Islet precursor cell (in vitro differentiated cells): ENCODE measurements around the gene LURAP1L.

ENCODE experiments used
- DNase-seq: peaks from one replicate; pipeline ENCODE4 v3.0.0-alpha.2; 2018

LURAP1L gene

DNA sequence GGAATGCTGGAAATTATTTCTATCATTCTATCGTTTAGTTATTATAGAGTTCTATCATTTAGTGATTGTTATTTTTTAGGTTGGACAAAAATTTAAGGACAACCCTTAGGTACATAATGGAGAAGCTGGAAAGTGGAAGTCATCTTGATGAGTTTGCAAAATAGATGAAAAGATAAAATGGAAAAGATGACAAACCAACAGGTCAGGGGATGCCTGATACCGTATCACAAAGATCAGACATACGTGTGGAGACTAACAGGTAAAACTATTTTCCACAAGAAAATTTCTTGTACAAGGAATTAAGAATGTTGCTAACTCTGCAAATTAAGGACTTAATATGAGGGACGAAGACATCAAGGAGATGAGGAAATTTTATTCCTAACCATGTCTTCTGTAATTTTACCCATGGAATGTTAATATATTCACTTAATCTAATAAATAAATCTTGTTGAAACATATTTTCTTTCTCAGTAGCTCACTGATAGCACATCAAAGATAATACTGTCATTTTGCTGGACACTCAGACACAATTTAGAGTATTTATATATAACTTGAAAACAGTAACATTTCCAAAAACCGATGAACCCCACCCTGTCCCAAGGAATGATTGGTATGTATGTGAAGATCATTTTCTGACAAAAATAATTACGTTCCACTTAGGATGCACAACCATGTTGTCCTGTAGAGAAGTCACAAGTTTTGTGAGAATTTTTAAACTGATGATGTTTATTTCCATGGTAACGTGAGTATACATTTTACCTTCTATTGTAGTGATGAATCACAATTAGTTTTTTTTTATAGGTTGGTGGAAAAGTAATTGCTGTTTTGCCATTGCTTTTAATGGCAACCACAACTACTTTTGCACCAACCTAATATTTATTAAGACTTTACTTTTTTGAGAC, 2.6 kb downstream of the LURAP1L start:
- DNase-seq: no peak

GRCh38 chr9:12778389-12778788, 3.6 kb downstream of the LURAP1L start:
- no peak for DNase-seq

DNA sequence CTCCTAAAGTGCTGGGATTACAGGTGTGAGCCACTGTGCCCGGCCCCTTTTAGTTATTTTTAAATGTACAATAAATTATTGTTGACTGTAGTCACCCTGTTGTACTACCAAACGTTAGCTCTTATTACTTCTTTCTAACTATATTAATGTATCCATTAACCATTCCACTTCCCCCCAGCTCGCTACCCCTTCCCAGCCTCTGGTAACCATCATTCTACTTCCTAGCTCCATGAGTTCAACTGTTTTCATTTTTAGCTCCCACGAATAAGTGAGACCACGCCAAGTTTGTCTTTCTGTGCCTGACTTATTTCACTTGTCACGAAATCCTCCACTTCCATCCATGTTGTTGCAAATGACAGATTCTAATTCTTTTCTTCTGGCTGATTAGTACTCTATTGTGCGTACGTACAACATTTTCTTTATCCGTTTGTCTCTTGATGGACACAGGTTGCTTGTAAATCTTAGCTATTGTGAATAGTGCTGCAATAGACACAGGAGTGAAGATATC, 6.5 kb downstream of the LURAP1L start:
- DNase-seq: no peak

DNA sequence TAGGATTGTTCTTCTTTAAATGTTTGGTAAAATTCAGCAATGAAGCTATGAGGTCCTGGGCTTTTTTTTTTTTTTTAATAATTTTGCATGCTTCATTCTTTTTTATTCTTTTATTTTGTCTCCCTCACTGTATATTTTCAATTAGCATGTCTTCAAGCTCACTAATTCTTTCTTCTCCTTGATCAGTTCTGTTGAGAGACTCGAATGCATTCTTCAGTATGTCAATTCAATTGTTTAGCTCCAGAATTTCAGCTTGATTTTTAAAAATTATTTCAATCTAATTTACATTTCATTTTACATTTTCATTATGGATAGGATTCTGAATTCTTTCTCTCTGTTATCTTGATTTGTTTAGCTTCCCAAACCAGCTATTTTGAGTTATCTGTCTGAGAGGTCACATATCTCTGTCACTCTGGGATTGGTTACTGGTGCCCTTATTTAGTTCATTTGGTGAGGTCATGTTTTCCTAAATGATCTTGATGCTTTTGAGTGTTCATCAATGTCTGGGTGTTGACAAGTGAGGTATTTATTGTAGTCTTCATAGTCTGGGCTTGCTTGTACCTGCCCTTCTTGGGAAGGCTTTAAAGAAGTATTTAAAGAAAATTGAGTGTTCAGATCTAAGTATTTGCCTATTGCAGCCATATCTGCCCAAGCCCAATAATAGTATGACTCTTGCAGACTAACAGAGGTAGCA, 9.1 kb downstream of the LURAP1L start:
- no peak for DNase-seq

DNA sequence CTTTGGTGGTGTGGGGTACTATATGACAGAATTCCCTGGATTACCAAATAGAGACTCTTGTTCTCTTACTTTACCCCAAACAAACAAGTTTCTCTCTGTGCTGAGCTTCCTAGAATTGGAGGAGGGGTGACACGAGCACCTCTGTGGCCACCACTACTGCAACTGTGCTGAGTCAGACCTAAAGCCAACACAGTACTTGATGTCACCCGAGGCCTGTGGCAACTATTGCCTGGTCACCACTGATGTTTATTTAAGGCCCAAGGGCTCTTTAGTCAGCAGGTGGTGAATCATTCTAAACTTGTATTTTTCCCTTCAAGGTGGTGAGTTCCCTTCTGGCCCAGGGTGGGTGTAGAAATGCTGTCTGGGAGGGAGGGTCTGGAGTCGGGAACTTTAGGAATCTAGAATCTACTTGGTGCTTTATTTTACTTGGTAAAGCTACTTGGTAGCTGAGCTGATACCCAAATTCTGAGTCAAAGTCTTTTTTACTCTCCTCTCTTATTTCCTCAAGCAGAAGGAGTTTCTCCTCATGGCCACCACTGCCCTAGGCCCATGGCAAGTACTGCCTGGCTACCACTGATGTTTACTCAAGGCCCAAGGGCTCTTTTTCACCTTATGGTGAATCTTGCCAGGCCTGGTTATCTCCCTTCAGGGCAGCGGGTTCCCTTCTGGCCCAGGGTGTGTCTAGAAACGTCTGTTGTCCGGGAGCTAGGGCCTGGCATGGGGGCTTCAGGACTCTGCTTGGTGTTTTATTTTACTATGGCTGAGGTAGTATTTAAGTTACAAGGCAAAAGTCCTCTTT, 9.8 kb downstream of the LURAP1L start:
- DNase-seq: peak; percentile 95

GRCh38 chr9:12785260-12785770, 10.5 kb downstream of the LURAP1L start:
- DNase-seq: peak; percentile 90

GRCh38 chr9:12785941-12786340, 11.1 kb downstream of the LURAP1L start:
- no peak for DNase-seq

GRCh38 chr9:12790001-12790400, 15.2 kb downstream of the LURAP1L start:
- DNase-seq: no peak

GRCh38 chr9:12790883-12791282, 16.1 kb downstream of the LURAP1L start:
- DNase-seq: no peak

GRCh38 chr9:12794101-12794799, 19.4 kb downstream of the LURAP1L start:
- no peak for DNase-seq

DNA sequence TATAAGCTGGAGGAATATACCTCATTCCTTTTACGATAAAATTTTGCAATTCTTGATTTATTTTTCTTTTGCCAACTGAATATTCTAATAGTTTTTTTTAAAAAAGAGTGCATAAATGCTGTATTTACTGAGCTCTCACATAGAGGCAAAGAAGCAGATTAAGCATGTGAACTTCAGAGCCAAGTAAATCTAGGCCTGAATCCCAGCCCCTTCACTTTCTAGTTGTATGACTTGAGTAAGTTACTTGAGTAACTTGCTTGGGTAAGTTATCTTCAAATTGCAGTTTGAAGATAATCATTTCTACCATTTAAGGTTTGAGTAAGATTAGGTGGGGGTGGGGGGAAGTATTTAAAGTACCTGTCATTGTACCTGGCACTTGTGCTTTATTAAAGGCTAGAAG, 21.8 kb downstream of the LURAP1L start:
- DNase-seq: no peak

DNA sequence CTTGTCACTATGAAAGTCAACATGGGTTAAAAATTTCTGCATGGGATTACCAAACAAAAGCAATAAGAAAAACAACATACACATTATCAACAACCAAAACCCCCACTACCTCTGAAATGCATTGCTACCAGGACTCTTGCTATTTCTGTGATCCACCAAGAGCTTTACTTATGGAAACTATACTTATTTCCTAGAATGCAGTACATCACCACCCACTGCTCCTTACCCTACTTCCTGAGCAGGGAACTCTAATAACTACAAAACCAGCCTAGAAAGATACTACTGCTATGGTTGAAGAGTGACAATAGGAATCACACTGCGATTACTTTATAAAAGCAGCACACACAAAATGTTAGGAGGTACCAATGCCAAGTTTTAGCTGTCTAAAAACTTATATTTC, 22.2 kb downstream of the LURAP1L start:
- DNase-seq: no peak

DNA sequence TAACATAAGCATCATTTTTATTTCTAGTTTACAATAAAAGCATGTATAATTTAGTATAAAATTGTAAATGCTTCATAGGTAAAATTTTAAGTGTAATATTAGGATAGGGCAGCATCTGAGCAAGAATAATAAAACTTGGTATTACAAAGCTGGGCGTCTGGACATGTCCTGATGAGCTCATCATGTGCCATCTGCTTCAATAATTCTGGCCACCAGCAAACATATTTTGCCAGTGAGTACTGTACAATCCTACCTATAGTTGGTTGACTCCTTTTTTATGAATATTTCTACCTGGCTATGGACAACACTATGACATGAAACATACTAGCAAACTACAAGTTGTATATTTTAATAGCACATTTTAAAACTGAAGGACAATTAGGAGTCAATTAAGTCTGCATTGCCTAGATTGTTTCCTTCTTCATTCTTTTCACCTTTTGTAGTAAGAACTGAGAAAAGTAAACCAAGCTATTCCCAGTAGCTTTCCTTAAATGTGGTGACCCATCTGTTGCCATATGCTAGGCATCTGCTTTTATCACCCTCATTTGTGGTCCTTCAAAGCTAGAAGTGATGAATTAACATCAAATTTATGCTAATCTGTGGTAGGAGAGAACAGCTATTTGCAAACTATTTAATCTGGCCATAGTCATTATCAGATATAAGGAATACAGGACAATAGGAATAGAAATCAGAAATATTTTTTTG, 23.4 kb downstream of the LURAP1L start:
- no peak for DNase-seq

- no peak for DNase-seq
Measured at GRCh38 chr9:12801187-12801586, 26.4 kb downstream of the LURAP1L start.

DNA sequence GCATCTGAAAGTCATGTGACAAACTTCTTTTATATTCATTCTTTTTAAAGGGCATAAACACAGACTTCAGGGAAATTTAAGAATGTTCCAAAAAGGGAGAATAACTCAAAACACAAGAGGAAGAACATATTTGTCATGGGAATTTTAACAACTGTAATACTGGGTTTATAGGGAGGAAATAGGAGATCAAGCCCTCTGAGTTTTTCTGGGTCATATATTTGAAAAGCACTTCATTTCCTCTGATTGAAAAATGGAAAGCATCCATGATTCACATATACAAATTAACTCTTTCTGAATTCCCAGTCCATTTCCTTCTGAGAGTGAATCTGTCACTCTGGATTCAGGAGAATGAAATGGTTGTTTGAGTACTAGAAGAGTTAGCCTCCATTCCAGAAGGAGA, 26.8 kb downstream of the LURAP1L start:
- DNase-seq: no peak

DNA sequence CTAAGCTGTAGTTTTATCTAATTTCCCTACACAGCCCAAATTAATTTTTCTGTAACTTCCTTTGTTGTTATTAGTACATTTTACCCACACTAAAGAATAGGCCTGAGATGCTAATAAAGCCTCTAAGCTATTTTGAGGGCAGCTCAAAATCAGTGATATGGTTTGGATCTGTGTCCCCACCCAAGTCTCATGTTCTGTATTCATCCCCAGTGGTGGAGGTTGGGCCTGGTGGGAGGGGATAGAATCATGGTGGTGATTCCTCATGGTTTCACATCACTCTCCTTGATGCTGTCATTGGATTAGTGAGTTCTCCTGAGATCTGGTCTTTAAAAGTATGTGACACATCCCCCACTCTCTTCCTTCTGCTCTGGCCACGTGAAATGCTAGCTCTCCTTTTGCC, 27.3 kb downstream of the LURAP1L start:
- no peak for DNase-seq

- DNase-seq: no peak
Measured at GRCh38 chr9:12808569-12808968, 33.7 kb downstream of the LURAP1L start.

DNA sequence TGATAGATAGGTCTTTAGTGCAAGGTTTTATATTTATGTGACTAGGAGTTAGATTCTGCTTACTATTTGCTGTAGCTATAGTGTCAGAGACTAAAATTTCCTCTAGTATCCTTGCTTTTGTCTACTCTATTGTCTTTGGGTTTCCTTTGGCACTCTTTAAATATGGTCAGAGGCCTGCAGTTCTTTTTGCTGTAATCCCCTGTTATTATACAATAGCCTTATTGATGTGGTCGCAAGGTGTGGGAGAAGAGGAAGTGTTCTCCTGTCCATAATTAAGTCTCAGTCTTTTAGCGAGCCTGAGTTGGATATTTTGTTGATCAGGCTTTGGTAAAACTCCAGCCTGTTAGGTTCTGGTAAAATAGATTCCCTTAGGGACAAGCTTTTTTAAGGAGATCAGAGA, 34.9 kb downstream of the LURAP1L start:
- DNase-seq: no peak

DNA sequence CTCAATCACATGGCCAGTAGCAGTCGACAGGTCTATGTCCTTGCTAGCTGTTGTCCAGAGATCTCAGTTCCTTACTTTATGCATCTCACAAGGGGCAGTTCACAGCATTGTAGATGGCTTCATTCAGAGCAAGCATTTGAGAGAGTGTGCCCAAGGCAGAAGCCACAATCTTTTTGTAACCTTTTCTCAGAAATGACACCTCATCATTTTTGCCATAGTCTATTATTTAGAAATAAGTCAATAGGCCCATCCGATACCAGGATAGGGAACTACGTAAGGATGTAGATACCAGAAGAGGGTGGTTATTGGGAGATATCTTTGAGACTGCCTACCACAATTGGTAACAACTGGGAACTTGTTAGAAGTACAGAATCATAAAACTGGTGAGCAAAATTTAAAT, 37.1 kb downstream of the LURAP1L start:
- no peak for DNase-seq

GRCh38 chr9:12812710-12813109, 37.9 kb downstream of the LURAP1L start:
- no peak for DNase-seq

DNA sequence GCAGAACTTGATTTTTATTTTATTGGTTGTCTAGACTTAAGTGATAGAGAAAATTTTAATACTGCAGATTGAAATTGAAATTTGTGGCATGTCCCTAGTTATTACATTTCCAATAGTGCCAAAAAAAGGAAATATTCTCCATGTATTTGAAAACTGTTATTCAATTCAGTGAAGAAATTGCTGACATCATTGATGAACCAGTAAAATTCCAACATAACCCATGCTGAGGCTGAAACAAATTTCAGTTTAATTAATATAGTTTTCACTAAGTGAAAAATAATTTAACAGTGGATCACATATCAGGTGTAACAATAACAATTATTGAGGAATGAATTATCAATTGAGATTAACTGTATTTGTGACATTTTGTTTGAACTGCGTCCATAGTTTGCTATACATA, 38.7 kb downstream of the LURAP1L start:
- no peak for DNase-seq
